DMS79 treated with DMSO at 0.1 percent for 48 hours (cell line): ENCODE measurements around the gene RCCD1.

Experiments used
- DNase-seq: peaks from one replicate; lab custom pipeline; 2025; lab: John Stamatoyannopoulos, UW

RCCD1 gene

DNA sequence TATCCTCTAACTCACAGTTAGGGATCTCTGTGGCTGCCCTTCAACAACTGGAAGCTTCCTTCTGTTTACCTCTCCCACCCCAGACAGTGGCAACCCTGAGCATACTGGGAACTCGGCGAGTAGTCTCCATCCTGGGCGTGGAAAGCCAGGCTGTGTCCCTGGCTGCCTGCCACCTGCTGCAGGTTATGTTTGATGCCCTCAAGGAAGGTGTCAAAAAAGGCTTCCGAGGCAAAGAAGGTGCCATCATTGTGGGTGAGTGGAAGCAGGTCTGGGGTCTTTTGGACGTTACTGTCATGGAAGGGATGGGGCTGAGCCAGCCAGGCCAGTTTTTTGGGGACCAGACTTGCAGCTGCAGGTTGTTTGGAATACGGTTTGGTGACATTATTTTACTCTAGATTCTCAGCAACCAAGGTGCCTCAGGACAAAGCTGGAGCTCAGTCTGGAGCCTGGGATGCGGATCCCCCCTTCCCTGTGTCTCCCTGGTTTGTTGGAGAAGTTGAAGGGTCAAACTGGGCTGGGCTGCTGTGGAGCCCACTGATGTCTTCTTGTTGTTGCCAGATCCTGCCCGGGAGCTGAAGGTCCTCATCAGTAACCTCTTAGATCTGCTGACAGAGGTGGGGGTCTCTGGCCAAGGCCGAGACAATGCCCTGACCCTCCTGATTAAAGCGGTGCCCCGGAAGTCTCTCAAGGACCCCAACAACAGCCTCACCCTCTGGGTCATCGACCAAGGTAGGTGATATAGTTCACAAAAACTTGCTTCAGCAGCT is 12.1 kb upstream of the RCCD1 start:
- no peak for DNase-seq

DNA sequence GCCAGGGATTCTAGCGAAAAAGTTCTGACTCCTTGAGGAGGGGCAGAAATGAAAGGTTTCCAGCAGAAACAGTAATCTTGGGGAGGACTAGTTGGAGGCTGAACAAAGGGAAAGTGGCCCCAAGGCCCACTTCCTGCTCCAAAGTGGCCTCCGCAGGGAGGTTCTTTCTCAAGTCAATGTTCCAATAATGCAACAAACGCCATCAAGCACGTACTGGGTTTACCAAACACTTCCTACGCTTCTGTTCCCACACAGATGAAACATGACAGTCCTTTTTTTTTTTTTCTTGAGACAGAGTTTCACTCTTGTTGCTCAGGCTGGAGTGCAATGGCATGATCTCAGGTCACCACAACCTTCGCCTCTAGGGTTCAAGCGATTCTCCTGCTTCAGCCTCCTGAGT is 9.6 kb upstream of the RCCD1 start:
- no peak for DNase-seq

DNA sequence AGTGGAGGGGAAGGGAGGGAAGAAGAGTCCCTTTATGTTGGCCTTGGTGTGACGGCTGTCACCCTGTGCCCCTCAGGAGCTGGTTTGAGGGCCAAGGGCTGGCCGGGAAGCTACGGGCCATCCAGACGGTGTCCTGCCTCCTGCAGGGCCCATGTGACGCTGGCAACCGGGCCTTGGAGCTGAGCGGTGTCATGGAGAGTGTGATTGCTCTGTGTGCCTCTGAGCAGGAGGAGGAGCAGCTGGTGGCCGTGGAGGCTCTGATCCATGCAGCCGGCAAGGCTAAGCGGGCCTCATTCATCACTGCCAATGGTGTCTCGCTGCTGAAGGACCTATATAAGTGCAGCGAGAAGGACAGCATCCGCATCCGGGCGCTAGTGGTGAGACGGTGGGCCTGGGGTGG is 8.1 kb upstream of the RCCD1 start:
- DNase-seq: no peak

DNA sequence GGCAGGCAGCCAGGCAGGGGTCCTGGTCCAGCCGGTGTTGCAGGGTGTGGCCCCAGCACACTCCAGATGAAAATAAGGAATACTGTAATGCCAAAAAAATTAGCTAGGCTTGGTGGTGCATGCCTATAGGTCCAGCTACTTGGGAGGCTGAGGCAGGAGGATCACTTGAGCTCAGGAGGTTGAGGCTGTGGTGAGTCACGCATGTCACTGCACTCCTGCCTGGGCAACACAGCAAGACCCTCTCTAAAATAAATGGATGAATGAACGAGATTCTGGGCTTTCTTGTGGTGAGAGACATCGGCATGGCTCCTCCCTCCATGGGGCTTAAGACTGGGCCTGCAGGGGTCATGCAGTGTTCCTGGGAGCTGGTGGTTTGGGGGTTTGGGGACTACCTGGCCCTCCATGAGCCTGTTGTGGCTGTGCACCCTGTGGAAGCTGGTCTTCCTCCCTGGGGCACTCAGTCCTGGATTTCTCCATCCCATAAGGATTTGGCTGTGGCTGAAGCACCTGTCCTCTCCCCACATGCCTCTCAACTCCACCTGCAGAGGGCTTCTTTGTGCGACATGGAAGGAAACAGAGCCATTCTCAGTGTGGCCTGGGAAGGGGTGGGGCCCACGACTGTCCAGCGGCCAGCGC is 7.6 kb upstream of the RCCD1 start:
- DNase-seq: no peak

DNA sequence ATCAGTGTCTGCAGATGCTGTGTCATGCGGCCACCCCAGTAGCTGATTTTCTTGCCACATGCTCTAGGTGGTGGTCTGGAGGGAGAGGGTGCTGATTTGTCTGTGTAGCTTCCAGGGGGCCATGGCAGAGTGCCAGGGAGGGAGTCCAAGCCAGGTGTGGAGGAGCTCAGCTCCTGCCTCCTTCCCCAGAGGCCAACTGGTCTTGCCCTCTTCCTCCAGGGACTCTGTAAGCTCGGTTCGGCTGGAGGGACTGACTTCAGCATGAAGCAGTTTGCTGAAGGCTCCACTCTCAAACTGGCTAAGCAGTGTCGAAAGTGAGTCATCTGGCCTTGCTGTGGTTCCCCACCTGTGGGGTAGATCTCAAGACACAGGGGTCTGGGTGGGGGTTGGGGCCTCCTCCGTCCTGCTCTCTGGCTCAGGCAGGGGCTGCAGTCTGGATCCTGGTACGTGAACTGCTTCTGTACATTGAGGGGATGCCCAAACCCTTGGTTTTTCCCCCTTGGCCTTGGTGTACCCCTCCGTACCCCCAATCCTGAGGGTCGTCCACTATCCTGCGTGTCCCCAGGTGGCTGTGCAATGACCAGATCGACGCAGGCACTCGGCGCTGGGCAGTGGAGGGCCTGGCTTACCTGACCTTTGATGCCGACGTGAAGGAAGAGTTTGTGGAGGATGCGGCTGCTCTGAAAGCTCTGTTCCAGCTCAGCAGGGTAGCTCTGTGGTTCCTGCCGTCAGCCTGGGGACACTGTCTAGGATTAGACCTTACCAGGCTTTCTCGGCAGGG is 6.9 kb upstream of the RCCD1 start:
- DNase-seq: no peak

DNA sequence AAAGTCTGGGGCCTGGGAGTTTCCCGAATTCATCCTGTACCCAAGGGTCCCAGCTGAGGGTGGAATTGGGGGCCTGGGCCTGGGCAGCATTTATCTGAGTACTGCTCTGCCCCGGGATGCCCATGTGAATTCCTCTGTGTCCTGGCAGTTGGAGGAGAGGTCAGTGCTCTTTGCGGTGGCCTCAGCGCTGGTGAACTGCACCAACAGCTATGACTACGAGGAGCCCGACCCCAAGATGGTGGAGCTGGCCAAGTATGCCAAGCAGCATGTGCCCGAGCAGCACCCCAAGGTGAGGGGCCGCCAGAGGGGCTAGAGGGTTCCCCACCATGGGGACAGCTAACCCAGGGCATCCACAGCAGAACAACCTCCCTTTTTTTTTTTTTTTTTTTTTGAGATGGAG is 6.2 kb upstream of the RCCD1 start:
- DNase-seq: no peak

DNA sequence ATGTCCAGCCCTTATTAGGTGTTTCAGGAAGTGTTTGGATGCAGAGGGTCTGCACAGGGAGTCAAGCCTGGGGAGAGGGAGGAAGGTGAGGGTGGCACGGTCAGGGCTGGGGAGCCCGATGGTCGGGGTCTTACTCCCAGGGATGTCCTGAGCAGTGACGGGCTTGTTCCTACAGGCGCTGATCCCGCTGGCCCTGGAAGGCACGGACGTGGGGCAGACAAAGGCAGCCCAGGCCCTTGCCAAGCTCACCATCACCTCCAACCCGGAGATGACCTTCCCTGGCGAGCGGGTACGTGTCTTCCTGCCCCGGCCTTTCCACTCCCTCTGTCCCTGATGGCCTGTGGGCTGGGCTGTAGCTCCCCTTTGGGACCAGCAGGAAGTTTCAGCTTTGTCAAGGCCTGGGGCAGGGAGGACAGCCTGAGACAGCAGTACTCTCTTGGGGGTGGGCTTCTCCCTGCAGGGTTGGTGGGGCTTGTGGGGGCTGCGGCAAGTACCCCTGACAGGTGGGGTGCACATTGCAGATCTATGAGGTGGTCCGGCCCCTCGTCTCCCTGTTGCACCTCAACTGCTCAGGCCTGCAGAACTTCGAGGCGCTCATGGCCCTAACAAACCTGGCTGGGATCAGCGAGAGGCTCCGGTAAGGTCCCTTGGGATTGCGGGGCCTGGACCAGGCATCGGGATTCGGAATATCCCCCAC is 4.6 kb upstream of the RCCD1 start:
- DNase-seq: no peak

DNA sequence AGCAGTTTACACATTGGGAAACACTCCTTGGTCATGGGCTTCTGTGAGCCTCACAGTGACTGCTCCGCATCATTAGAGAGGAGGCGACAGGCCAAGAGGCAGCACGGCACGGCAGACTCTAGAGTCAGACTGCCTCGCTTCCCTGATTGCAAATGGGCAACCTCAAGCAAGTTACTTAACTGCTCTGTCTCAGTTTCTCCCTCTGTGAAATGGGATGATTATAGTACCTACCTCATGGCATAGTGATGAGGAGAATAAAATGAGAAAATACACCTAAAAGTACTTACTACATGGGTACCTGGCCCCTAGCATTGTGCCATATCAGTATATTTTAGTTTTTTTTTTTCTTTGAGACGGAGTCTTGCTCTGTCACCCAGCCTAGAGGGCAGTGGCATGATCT is 4.0 kb upstream of the RCCD1 start:
- no peak for DNase-seq

DNA sequence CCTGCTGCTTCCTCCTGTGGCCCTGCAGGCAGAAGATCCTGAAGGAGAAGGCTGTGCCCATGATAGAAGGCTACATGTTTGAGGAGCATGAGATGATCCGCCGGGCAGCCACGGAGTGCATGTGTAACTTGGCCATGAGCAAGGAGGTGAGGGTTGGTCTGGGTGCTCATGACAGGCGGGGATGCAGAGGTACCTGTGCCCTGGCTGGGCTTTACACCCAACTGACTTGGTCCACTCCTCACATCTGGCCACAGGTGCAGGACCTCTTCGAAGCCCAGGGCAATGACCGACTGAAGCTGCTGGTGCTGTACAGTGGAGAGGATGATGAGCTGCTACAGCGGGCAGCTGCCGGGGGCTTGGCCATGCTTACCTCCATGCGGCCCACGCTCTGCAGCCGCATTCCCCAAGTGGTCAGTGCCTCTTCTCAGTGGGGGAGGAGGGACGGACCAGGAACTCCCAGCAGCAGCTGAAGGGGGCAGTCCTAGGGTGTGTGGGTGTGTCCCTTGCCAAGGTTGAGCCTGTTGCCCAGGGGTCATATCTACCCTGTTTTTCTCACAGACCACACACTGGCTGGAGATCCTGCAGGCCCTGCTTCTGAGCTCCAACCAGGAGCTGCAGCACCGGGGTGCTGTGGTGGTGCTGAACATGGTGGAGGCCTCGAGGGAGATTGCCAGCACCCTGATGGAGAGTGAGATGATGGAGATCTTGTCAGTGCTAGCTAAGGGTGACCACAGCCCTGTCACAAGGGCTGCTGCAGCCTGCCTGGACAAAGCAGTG is 1.6 kb upstream of the RCCD1 start:
- no peak for DNase-seq

DNA sequence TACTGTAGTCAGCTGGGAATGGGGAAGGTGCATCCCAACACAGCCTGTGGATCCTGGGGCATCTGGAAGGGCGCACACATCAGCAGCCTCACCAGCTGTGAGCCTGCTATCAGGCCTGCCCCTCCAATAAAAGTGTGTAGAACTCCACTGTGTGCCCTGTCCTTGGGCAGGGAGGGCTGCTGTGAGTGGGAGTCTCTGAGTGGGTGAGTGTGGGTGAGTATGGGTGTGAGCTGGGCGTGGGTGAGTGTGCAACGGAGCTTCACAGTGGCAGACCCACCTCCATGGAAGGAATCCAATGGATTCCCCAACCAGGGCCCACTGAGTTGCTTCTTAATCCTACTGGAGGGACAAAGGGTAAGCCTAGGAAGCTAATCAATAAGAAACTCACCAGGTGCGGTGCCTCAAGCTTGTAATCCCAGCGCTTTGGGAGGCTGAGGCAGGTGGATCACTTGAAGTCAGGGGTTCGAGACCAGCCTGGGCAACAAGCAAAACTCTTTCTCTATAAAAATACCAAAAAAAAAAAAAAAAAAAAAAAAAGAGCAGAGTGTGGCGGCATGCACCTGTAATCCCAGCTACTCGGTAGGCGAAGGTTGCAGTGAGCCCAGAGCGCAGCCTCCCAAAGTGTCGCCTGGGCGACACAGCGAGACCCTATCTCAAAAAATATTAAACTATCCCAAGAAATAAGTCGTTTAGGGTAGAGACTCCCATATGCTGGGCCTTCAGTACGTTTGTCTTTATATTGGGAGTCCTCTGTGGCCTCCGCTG is 555 bp upstream of the RCCD1 start:
- no peak for DNase-seq

DNA sequence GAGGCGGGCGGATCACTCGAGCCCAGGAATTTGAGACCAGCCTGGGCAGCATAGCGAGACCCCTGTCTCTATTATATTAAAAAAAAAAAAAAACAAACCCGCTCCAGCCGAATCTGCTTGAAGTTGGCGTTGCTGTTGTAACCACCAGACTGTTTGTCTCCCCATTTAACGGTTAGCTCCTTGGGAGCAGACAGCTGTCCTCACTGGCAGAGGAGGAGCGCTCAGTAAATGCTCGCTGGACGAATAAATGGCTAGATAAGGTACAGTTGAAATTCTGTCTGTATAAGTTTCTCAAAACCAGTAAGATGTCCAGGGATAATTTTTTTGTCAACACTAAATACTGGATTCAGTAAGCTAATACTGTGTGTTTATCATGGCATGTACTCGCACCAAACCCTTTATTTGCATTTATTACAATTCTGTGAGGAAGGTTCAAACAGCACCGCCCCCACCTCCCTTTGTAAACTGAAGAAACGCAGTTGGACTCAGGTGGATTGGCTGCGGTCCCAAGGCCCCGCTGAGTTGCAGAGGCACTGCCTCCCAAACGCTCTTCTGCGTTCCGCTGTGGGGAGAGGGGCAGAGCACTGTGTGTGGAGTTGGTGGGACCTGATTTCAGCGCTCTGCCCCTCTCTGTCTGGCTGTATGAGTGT is 1.1 kb downstream of the RCCD1 start:
- DNase-seq: no peak

DNA sequence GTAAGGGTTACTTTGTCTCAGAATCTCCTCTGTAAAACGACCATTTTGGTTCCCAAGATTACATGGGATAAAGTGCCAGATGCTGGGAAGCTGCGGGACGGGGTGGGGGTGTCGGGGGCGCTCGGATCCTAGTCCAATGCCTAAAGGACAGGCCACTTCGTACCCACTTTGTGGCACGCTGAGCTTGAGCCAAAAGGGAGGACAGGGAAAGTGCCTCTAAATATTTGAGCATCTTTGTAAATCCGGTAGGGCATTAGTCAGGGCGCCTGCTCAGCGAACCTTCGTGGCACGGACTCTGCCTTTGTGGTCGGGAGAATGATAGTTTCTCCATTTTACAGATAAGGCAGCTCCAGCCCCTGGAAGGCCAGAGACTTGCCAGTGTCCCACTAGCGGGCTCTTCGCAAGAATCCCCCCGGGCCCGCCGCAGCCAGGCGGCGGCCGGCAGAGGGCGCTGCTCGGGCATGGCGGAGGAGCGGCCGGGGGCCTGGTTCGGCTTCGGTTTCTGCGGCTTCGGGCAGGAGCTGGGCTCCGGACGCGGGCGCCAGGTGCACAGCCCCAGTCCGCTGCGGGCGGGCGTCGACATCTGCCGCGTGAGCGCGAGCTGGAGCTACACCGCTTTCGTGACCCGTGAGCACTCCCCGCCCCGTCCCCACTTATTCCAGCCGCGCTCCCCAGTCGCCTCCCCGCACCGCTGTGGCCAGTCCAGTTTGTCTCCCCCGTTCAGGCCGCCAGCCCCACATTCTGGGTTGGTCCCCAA is 1.8 kb downstream of the RCCD1 start:
- DNase-seq: peak; percentile 27

DNA sequence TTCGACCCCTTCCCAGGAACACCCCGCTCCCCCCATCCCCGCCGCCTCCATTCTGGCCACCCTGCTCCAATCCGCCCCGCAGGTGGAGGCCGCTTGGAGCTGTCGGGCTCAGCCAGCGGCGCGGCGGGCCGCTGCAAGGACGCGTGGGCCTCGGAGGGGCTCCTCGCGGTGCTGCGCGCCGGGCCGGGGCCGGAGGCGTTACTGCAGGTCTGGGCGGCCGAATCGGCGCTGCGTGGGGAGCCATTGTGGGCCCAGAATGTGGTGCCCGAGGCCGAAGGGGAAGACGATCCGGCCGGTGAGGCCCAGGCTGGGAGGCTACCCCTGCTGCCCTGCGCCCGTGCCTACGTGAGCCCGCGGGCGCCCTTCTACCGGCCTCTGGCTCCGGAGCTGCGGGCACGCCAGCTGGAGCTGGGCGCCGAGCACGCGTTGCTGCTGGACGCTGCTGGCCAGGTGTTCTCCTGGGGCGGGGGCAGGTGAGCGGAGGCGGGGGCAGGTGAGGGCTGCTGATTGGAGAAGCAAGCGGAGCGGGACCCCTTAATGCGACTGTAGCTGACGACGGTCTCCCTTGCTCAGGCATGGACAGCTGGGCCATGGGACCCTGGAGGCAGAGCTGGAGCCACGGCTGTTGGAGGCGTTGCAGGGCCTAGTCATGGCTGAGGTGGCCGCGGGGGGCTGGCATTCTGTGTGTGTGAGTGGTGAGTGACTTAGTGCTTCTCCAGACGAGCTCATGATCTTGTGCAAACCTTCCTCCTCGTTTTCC is 2.5 kb downstream of the RCCD1 start:
- DNase-seq: peak; percentile 13

DNA sequence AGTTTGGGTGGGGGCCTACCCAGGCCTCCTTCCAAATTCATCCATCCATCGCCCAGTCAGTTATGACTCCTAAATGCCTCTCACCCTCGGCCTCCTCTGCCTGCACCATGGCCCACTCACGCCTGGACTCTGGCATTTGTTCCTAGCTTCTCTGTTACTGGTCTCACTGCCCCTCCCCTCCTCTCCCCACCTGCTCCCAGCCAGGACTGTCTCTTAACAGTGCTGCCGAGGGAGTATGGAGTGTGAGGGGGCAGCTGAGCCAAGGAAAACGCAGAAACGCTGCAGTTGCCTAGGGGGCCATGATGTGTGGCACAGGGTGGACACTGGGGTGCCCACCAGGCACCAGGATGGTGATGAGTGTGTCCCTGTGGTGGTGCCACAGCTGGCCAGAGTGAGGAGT is 3.1 kb downstream of the RCCD1 start:
- no peak for DNase-seq

DNA sequence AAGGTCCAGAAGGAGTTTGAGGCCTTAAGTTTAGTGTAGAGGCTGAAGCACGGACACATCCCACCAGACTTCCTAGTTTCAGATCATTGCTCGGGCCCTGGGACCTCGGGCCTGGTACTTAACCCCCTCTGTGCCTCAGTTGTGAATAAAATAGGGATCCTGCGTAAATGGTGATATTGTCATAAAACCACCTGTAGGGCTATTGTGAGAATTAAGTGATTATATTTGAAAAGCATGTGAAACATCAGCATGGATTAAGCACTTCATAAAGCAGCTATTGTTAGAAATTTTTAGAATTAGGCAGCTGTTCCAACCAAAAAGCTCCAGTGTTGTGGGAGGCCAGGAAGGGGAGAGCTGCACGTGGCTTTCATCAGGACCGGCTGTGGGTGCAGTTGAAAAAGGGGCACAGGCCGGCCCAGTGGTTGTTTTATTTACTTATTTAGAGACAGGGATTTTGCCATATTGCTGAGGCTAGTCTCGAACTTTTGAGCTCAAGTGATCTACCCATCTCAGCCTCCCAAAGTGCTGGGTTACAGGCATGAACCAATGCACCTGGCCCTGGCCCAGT is 4.4 kb downstream of the RCCD1 start:
- DNase-seq: no peak

DNA sequence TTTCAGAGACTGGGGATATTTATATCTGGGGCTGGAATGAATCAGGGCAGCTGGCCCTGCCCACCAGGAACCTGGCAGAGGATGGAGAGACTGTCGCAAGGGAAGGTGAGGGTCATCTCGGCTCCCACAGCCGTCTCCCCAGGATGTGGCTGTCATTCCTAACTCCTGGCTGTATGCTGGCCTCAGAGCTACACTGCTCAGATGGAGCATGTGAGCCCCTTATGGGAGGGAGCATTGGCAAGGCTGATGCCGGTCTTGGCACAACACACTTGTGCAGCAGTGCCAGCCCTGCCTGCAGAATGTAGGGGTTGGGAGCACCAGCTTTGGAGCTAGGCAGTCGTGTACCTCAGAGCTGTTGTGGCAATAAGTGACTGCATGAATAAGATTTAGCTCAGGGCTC is 5.2 kb downstream of the RCCD1 start:
- no peak for DNase-seq

DNA sequence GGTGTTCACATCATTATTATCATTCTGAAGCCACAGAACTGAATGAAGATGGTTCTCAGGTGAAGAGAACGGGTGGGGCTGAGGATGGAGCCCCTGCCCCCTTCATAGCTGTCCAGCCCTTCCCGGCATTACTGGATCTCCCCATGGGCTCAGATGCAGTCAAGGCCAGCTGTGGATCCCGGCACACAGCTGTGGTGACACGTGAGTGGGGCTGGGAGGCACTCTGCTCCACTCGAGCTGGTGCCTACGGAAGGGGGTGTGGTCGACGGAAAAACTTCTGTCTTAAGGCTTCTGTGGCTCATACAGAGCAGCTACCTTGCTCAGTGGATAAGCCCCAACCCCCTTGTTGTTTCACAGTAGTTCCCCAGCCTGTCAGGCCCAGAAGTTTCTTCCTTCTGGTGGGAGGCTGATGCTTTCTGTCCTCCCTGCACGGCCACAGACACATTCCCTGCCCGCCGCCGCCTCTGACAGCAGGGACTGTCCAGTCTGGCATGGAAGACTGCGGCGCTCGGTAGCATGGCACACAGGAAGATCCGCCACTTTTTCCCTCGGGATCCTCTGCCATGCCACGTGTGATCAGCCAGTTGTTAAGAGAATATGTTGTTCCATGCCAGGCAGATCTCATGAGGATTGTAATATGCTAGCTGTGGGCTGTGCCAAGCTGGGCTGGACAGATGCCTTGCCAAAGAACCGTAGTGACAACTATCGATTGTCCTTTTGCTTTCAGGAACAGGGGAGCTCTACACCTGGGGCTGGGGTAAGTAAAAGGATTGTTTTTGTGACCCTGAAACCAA is 5.8 kb downstream of the RCCD1 start:
- no peak for DNase-seq

DNA sequence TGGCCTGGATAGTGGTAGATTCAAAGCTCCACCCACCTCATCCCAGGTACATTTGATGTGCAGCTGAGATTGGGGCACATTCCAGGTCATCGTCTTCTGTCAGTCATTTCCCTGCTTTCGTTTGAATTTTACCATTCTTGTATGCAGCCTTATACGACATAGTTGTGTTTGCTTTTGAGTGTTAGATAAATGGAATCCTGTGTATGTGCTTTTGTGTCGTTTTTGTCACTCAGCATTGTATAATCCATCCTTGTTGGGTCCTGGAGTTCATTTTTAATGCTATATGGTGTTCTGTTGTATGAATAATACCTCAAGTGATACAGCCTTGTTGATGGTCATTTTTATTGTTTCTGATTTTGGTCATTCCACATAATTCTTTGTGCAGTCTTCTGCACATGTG is 7.3 kb downstream of the RCCD1 start:
- no peak for DNase-seq
